ENCODE measurements around the gene GDF15. TPM values are rescaled to one million over a fixed set of nuclear protein-coding genes. Genes with fewer than 3 reads are reported as not detected.
"Not testable (repeated sequence)": the region's sequence is repeated elsewhere in the genome, so short reads cannot be mapped to it uniquely, and the experiment has no call there.

The GDF15 gene
- total RNA-seq, 1 donor from 2014 or later: 1.0 TPM

GRCh38 chr19:18346091-18346490 lies 39.9 kb upstream of the GDF15 start:
- no peak overlapping the region for H3K27ac ChIP-seq (ENCODE audit: low read depth, low read length)
- no peaks in the 10 kb centered on the region for H3K27me3 ChIP-seq (ENCODE audit: control insufficient read depth in 3 of 3, insufficient read depth in 3 of 3, low read length in 3 of 3)
- H3K36me3 ChIP-seq (ENCODE audit: control insufficient read depth in 3 of 3, insufficient read depth in 3 of 3, low read length in 3 of 3): peaks cover 2 to 12% (median 11%) of the 10 kb centered on the region in 3 donors
- no peaks in the 10 kb centered on the region for H3K9me3 ChIP-seq (ENCODE audit: control insufficient read depth in 3 of 3, low read length in 3 of 3)
- H3K4me1 ChIP-seq (ENCODE audit: control insufficient read depth in 3 of 3, insufficient read depth in 3 of 3, low read length in 3 of 3): peaks cover 6 to 13% (median 8%) of the 10 kb centered on the region in 3 donors
- H3K9ac ChIP-seq (ENCODE audit: low read depth in 1 of 3, low read length in 3 of 3): no peak overlapping the region
- H3K4me3 ChIP-seq (ENCODE audit: low read length in 3 of 3): no peak overlapping the region

- Histone ChIP-seq H3K9ac (ENCODE audit: low read depth in 1 of 3, low read length in 3 of 3) (no peak overlapping the region), H3K4me1 (ENCODE audit: control insufficient read depth in 3 of 3, insufficient read depth in 3 of 3, low read length in 3 of 3) (peaks cover 0 to 2% (median 0%) of the 10 kb centered on the region in 3 donors), H3K9me3 (ENCODE audit: control insufficient read depth in 3 of 3, low read length in 3 of 3) (no peaks in the 10 kb centered on the region), H3K27me3 (ENCODE audit: control insufficient read depth in 3 of 3, insufficient read depth in 3 of 3, low read length in 3 of 3) (no peaks in the 10 kb centered on the region), H3K36me3 (ENCODE audit: control insufficient read depth in 3 of 3, insufficient read depth in 3 of 3, low read length in 3 of 3) (peaks cover 0 to 10% (median 6%) of the 10 kb centered on the region in 3 donors), H3K27ac (ENCODE audit: low read depth, low read length) (no peak overlapping the region), H3K4me3 (ENCODE audit: low read length in 3 of 3) (no peak overlapping the region)
Measured at GRCh38 chr19:18348171-18348570, 37.8 kb upstream of the GDF15 start.

GRCh38 chr19:18348818-18349339 lies 37.1 kb upstream of the GDF15 start:
- H3K4me1 ChIP-seq (ENCODE audit: control insufficient read depth in 3 of 3, insufficient read depth in 3 of 3, low read length in 3 of 3); H3K36me3 ChIP-seq (ENCODE audit: control insufficient read depth in 3 of 3, insufficient read depth in 3 of 3, low read length in 3 of 3); H3K4me3 ChIP-seq (ENCODE audit: low read length in 3 of 3); H3K9me3 ChIP-seq (ENCODE audit: control insufficient read depth in 3 of 3, low read length in 3 of 3); H3K27ac ChIP-seq (ENCODE audit: low read depth, low read length); H3K27me3 ChIP-seq (ENCODE audit: control insufficient read depth in 3 of 3, insufficient read depth in 3 of 3, low read length in 3 of 3); H3K9ac ChIP-seq (ENCODE audit: low read depth in 1 of 3, low read length in 3 of 3): not testable (repeated sequence)

- H3K36me3 ChIP-seq (ENCODE audit: control insufficient read depth in 3 of 3, insufficient read depth in 3 of 3, low read length in 3 of 3): peaks cover 0 to 8% (median 4%) of the 10 kb centered on the region in 3 donors
- H3K27ac ChIP-seq (ENCODE audit: low read depth, low read length): no peak overlapping the region
- no peaks in the 10 kb centered on the region for H3K9me3 ChIP-seq (ENCODE audit: control insufficient read depth in 3 of 3, low read length in 3 of 3)
- no peaks in the 10 kb centered on the region for H3K27me3 ChIP-seq (ENCODE audit: control insufficient read depth in 3 of 3, insufficient read depth in 3 of 3, low read length in 3 of 3)
- no peak overlapping the region for H3K9ac ChIP-seq (ENCODE audit: low read depth in 1 of 3, low read length in 3 of 3)
- H3K4me1 ChIP-seq (ENCODE audit: control insufficient read depth in 3 of 3, insufficient read depth in 3 of 3, low read length in 3 of 3): no peaks in the 10 kb centered on the region
- H3K4me3 ChIP-seq (ENCODE audit: low read length in 3 of 3): no peak overlapping the region
Measured at GRCh38 chr19:18349524-18350128, 36.3 kb upstream of the GDF15 start.

GRCh38 chr19:18350490-18350889 lies 35.5 kb upstream of the GDF15 start:
- Histone ChIP-seq H3K36me3 (ENCODE audit: control insufficient read depth in 3 of 3, insufficient read depth in 3 of 3, low read length in 3 of 3) (peaks cover 1 to 7% (median 4%) of the 10 kb centered on the region in 3 donors), H3K9ac (ENCODE audit: low read depth in 1 of 3, low read length in 3 of 3) (no peak overlapping the region), H3K9me3 (ENCODE audit: control insufficient read depth in 3 of 3, low read length in 3 of 3) (no peaks in the 10 kb centered on the region), H3K27me3 (ENCODE audit: control insufficient read depth in 3 of 3, insufficient read depth in 3 of 3, low read length in 3 of 3) (no peaks in the 10 kb centered on the region), H3K27ac (ENCODE audit: low read depth, low read length) (no peak overlapping the region), H3K4me1 (ENCODE audit: control insufficient read depth in 3 of 3, insufficient read depth in 3 of 3, low read length in 3 of 3) (no peaks in the 10 kb centered on the region), H3K4me3 (ENCODE audit: low read length in 3 of 3) (no peak overlapping the region)

- no peaks in the 10 kb centered on the region for H3K4me1 ChIP-seq (ENCODE audit: control insufficient read depth in 3 of 3, insufficient read depth in 3 of 3, low read length in 3 of 3)
- no peaks in the 10 kb centered on the region for H3K9me3 ChIP-seq (ENCODE audit: control insufficient read depth in 3 of 3, low read length in 3 of 3)
- H3K27ac ChIP-seq (ENCODE audit: low read depth, low read length): no peak overlapping the region
- H3K36me3 ChIP-seq (ENCODE audit: control insufficient read depth in 3 of 3, insufficient read depth in 3 of 3, low read length in 3 of 3): peaks cover 10 to 15% (median 12%) of the 10 kb centered on the region in 3 donors
- no peak overlapping the region for H3K9ac ChIP-seq (ENCODE audit: low read depth in 1 of 3, low read length in 3 of 3)
- no peaks in the 10 kb centered on the region for H3K27me3 ChIP-seq (ENCODE audit: control insufficient read depth in 3 of 3, insufficient read depth in 3 of 3, low read length in 3 of 3)
- H3K4me3 ChIP-seq (ENCODE audit: low read length in 3 of 3): no peak overlapping the region
Measured at GRCh38 chr19:18351544-18351943, 34.4 kb upstream of the GDF15 start.

GRCh38 chr19:18353378-18354005 lies 32.5 kb upstream of the GDF15 start:
- Histone ChIP-seq H3K36me3 (ENCODE audit: control insufficient read depth in 3 of 3, insufficient read depth in 3 of 3, low read length in 3 of 3) (peaks cover 25 to 27% (median 27%) of the 10 kb centered on the region in 3 donors), H3K4me3 (ENCODE audit: low read length in 3 of 3) (no peak overlapping the region), H3K4me1 (ENCODE audit: control insufficient read depth in 3 of 3, insufficient read depth in 3 of 3, low read length in 3 of 3) (peaks cover 0 to 4% (median 0%) of the 10 kb centered on the region in 3 donors), H3K27me3 (ENCODE audit: control insufficient read depth in 3 of 3, insufficient read depth in 3 of 3, low read length in 3 of 3) (no peaks in the 10 kb centered on the region), H3K9me3 (ENCODE audit: control insufficient read depth in 3 of 3, low read length in 3 of 3) (peaks cover 0 to 3% (median 0%) of the 10 kb centered on the region in 3 donors), H3K27ac (ENCODE audit: low read depth, low read length) (no peak overlapping the region), H3K9ac (ENCODE audit: low read depth in 1 of 3, low read length in 3 of 3) (no peak overlapping the region)

- H3K9ac ChIP-seq (ENCODE audit: low read depth in 1 of 3, low read length in 3 of 3); H3K4me3 ChIP-seq (ENCODE audit: low read length in 3 of 3); H3K9me3 ChIP-seq (ENCODE audit: control insufficient read depth in 3 of 3, low read length in 3 of 3); H3K4me1 ChIP-seq (ENCODE audit: control insufficient read depth in 3 of 3, insufficient read depth in 3 of 3, low read length in 3 of 3); H3K27ac ChIP-seq (ENCODE audit: low read depth, low read length); H3K27me3 ChIP-seq (ENCODE audit: control insufficient read depth in 3 of 3, insufficient read depth in 3 of 3, low read length in 3 of 3): not testable (repeated sequence)
- peaks cover 25 to 30% (median 29%) of the 10 kb centered on the region in 3 donors for H3K36me3 ChIP-seq (ENCODE audit: control insufficient read depth in 3 of 3, insufficient read depth in 3 of 3, low read length in 3 of 3)
Measured at GRCh38 chr19:18354743-18355142, 31.2 kb upstream of the GDF15 start.

- Histone ChIP-seq H3K9me3 (ENCODE audit: control insufficient read depth in 3 of 3, low read length in 3 of 3) (peaks cover 0 to 3% (median 0%) of the 10 kb centered on the region in 3 donors), H3K27ac (ENCODE audit: low read depth, low read length) (no peak overlapping the region), H3K27me3 (ENCODE audit: control insufficient read depth in 3 of 3, insufficient read depth in 3 of 3, low read length in 3 of 3) (no peaks in the 10 kb centered on the region), H3K4me1 (ENCODE audit: control insufficient read depth in 3 of 3, insufficient read depth in 3 of 3, low read length in 3 of 3) (peaks cover 0 to 4% (median 0%) of the 10 kb centered on the region in 3 donors), H3K36me3 (ENCODE audit: control insufficient read depth in 3 of 3, insufficient read depth in 3 of 3, low read length in 3 of 3) (peaks cover 27 to 29% (median 29%) of the 10 kb centered on the region in 3 donors), H3K4me3 (ENCODE audit: low read length in 3 of 3) (no peak overlapping the region), H3K9ac (ENCODE audit: low read depth in 1 of 3, low read length in 3 of 3) (no peak overlapping the region)
Measured at GRCh38 chr19:18357041-18357440, 28.9 kb upstream of the GDF15 start.

- Histone ChIP-seq H3K4me3 (ENCODE audit: low read length in 3 of 3) (no peak overlapping the region), H3K27ac (ENCODE audit: low read depth, low read length) (no peak overlapping the region), H3K9ac (ENCODE audit: low read depth in 1 of 3, low read length in 3 of 3) (no peak overlapping the region), H3K4me1 (ENCODE audit: control insufficient read depth in 3 of 3, insufficient read depth in 3 of 3, low read length in 3 of 3) (peaks cover 5 to 18% (median 11%) of the 10 kb centered on the region in 3 donors), H3K36me3 (ENCODE audit: control insufficient read depth in 3 of 3, insufficient read depth in 3 of 3, low read length in 3 of 3) (peaks cover 29 to 31% (median 30%) of the 10 kb centered on the region in 3 donors), H3K9me3 (ENCODE audit: control insufficient read depth in 3 of 3, low read length in 3 of 3) (peaks cover 0 to 3% (median 0%) of the 10 kb centered on the region in 3 donors), H3K27me3 (ENCODE audit: control insufficient read depth in 3 of 3, insufficient read depth in 3 of 3, low read length in 3 of 3) (no peaks in the 10 kb centered on the region)
Measured at GRCh38 chr19:18361646-18362045, 24.3 kb upstream of the GDF15 start.
